HFFc6 (cell line): ENCODE data around the gene USO1. TPM values are rescaled to one million over a fixed set of nuclear protein-coding genes. Genes with fewer than 3 reads are reported as not detected.

Experiments
- DNase-seq: peaks from one replicate; pipeline ENCODE4 v3.0.0-alpha.2; 2018
- H3K27ac Mint-ChIP-seq: 2 replicates; pipeline ENCODE4 v1.8.0; 2020; ENCODE audit warnings: mild to moderate bottlenecking, mixed read lengths
- H3K27me3 Mint-ChIP-seq: 2 replicates; pipeline ENCODE4 v1.8.0; 2021; ENCODE audit warnings: mild to moderate bottlenecking, moderate library complexity, mixed read lengths; ENCODE audit not compliant: insufficient read depth
- H3K36me3 Mint-ChIP-seq: 2 replicates; pipeline ENCODE4 v1.8.0; 2021; ENCODE audit warnings: low read depth, mixed read lengths
- H3K4me1 Mint-ChIP-seq: 2 replicates; pipeline ENCODE4 v1.8.0; 2020; ENCODE audit warnings: low read depth, mixed read lengths
- H3K4me3 Mint-ChIP-seq: 2 replicates; pipeline ENCODE4 v1.8.0; 2020; ENCODE audit warnings: mild to moderate bottlenecking, moderate library complexity, mixed read lengths
- H3K9me3 Mint-ChIP-seq: 2 replicates; pipeline ENCODE4 v1.8.0; 2020; ENCODE audit warnings: mild to moderate bottlenecking, mixed read lengths
- CTCF ChIP-seq: fragments of 200-600 bp; sonication (generic); IDR thresholded peaks from 2 replicates; pipeline ENCODE4 v1.5.0; 2021; ENCODE audit warnings: antibody characterized with exemption, mild to moderate bottlenecking
- total RNA-seq, 6 experiments: library from RNA; stranded (reverse); fragmentation: NEBNext Ultra II Directional; extraction: Animal tissue kit (Norgen Biotek cat#: 25700); gene quantifications; 2 replicates in 1 of 6; 3 replicates in 5 of 6; pipeline ENCODE4 v1.2.3, GENCODE V29; 2021

The USO1 gene
- total RNA-seq, 6 experiments from 2014 or later: 86.4 to 108 (median 95.1) TPM

- TF ChIP-seq CTCF: no peak
- no peak overlapping the region for H3K27ac Mint-ChIP-seq
- no peaks in the 10 kb centered on the region for H3K9me3 Mint-ChIP-seq
- H3K27me3 Mint-ChIP-seq: peaks cover 2% of the 10 kb centered on the region; the same call in 1 of the 2 replicates
- no peak overlapping the region for H3K4me3 Mint-ChIP-seq
- no peaks in the 10 kb centered on the region for H3K4me1 Mint-ChIP-seq
- H3K36me3 Mint-ChIP-seq: peaks cover 5% of the 10 kb centered on the region
- no peak for DNase-seq
Measured at GRCh38 chr4:75696581-75696980, 27.8 kb upstream of the USO1 start.

GRCh38 chr4:75698162-75698962, 26.0 kb upstream of the USO1 start:
- no peaks in the 10 kb centered on the region for H3K9me3 Mint-ChIP-seq
- H3K4me1 Mint-ChIP-seq: peaks cover 9% of the 10 kb centered on the region
- H3K36me3 Mint-ChIP-seq: peaks cover 5% of the 10 kb centered on the region
- H3K27me3 Mint-ChIP-seq: peaks cover 2% of the 10 kb centered on the region; the same call in 1 of the 2 replicates
- no peak for TF ChIP-seq CTCF
- DNase-seq: no peak
- H3K4me3 Mint-ChIP-seq: no peak overlapping the region
- no peak overlapping the region for H3K27ac Mint-ChIP-seq

- H3K27me3 Mint-ChIP-seq: peaks cover 2% of the 10 kb centered on the region; the same call in 1 of the 2 replicates
- H3K4me3 Mint-ChIP-seq: no peak overlapping the region
- no peak for DNase-seq
- TF ChIP-seq CTCF: no peak
- H3K4me1 Mint-ChIP-seq: peaks cover 11% of the 10 kb centered on the region
- peaks cover 3% of the 10 kb centered on the region for H3K36me3 Mint-ChIP-seq
- H3K9me3 Mint-ChIP-seq: no peaks in the 10 kb centered on the region
- H3K27ac Mint-ChIP-seq: no peak overlapping the region
Measured at GRCh38 chr4:75698963-75699228, 25.5 kb upstream of the USO1 start.

GRCh38 chr4:75699299-75699698, 25.1 kb upstream of the USO1 start:
- DNase-seq: no peak
- H3K27ac Mint-ChIP-seq: no peak overlapping the region
- peaks cover 11% of the 10 kb centered on the region for H3K4me1 Mint-ChIP-seq
- H3K9me3 Mint-ChIP-seq: no peaks in the 10 kb centered on the region
- H3K4me3 Mint-ChIP-seq: no peak overlapping the region
- H3K36me3 Mint-ChIP-seq: no peaks in the 10 kb centered on the region
- H3K27me3 Mint-ChIP-seq: peaks cover 2% of the 10 kb centered on the region; the same call in 1 of the 2 replicates
- TF ChIP-seq CTCF: no peak

- Mint-ChIP-seq H3K4me3 (no peak overlapping the region), H3K27me3 (no peaks in the 10 kb centered on the region), H3K9me3 (no peaks in the 10 kb centered on the region), H3K4me1 (peaks cover 11% of the 10 kb centered on the region), H3K27ac (no peak overlapping the region), H3K36me3 (0 out of 2 replicates have a peak, but pooled peaks cover 6% of the 10 kb centered on the region)
- no peak for TF ChIP-seq CTCF
- no peak for DNase-seq
Measured at GRCh38 chr4:75702919-75703411, 21.4 kb upstream of the USO1 start.
